DOHH2 (cell line): ENCODE data around the gene FXYD3.
"Not testable (repeated sequence)": the region's sequence is repeated elsewhere in the genome, so short reads cannot be mapped to it uniquely, and the experiment has no call there.

Experiments
- H3F3A ChIP-seq: fragments of 200-600 bp; sonication (generic), shearing (Covaris generic); 2 replicates; pipeline ENCODE4 v1.6.0; 2016; ENCODE audit warnings: antibody characterized with exemption, mild to moderate bottlenecking; ENCODE audit not compliant: control insufficient read depth, insufficient read depth
- H3K27ac ChIP-seq: fragments of 200-600 bp; sonication (generic); 2 replicates; pipeline ENCODE4 v1.5.1; 2014; ENCODE audit warnings: low read depth, mild to moderate bottlenecking, low read length, moderate library complexity
- H3K27me3 ChIP-seq: fragments of 200-600 bp; sonication (generic); 2 replicates; pipeline ENCODE4 v1.6.1; 2014; ENCODE audit warnings: mild to moderate bottlenecking, low read length, mixed read lengths; ENCODE audit not compliant: control insufficient read depth
- H3K36me3 ChIP-seq: fragments of 200-600 bp; sonication (generic); 2 replicates; pipeline ENCODE4 v1.6.1; 2014; ENCODE audit warnings: mild to moderate bottlenecking, low read length, moderate library complexity, mixed read lengths; ENCODE audit not compliant: control insufficient read depth
- H3K4me1 ChIP-seq: fragments of 200-600 bp; sonication (generic); 2 replicates; pipeline ENCODE4 v1.6.1; 2014; ENCODE audit warnings: mild to moderate bottlenecking, low read length, mixed read lengths; ENCODE audit not compliant: control insufficient read depth
- H3K4me2 ChIP-seq: fragments of 200-600 bp; sonication (generic); 2 replicates; pipeline ENCODE4 v1.6.0; 2014; ENCODE audit warnings: mild to moderate bottlenecking, low read length, moderate library complexity
- H3K4me3 ChIP-seq: fragments of 200-600 bp; sonication (generic); 2 replicates; pipeline ENCODE4 v1.5.1; 2014; ENCODE audit warnings: mild to moderate bottlenecking, low read length, mixed read lengths
- H3K79me2 ChIP-seq: fragments of 200-600 bp; sonication (generic); 2 replicates; pipeline ENCODE4 v1.6.1; 2014; ENCODE audit warnings: mild to moderate bottlenecking, low read length, mixed read lengths; ENCODE audit not compliant: control insufficient read depth
- H3K9me2 ChIP-seq: fragments of 200-600 bp; sonication (generic); replicated peaks from 2 replicates; pipeline ENCODE4 v1.6.1; 2014; ENCODE audit warnings: mild to moderate bottlenecking, low read length, mixed read lengths; ENCODE audit not compliant: control insufficient read depth
- H3K9me3 ChIP-seq: fragments of 200-600 bp; sonication (generic); 2 replicates; pipeline ENCODE4 v1.6.1; 2014; ENCODE audit warnings: antibody characterized with exemption, low read length, mixed read lengths; ENCODE audit not compliant: control insufficient read depth, insufficient read depth
- H4K20me1 ChIP-seq: fragments of 200-600 bp; sonication (generic); 2 replicates; pipeline ENCODE4 v1.6.0; 2014; ENCODE audit warnings: low read depth, mild to moderate bottlenecking, antibody characterized with exemption, low read length, moderate library complexity; ENCODE audit not compliant: control insufficient read depth, insufficient read depth
- CTCF ChIP-seq: fragments of 200-600 bp; sonication (generic); IDR thresholded peaks from one replicate; pipeline ENCODE4 v1.5.1; 2014; ENCODE audit warnings: antibody characterized with exemption, mild to moderate bottlenecking, low read depth, low read length; ENCODE audit not compliant: poor library complexity, severe bottlenecking
- EZH2phosphoT487 ChIP-seq: fragments of 200-600 bp; sonication (generic); IDR thresholded peaks from 2 replicates; pipeline ENCODE4 v1.6.1; 2017; ENCODE audit warnings: borderline replicate concordance, mild to moderate bottlenecking, antibody characterized with exemption, low read length, moderate library complexity, mixed read lengths

The FXYD3 gene

GRCh38 chr19:35099897-35100275, 15.7 kb upstream of the FXYD3 start:
- Histone ChIP-seq H3K9me2 (no peaks in the 10 kb centered on the region), H3K27ac (no peak overlapping the region), H3K79me2 (no peaks in the 10 kb centered on the region), H3K9me3 (no peaks in the 10 kb centered on the region; the same call in 1 of the 2 replicates), H3F3A (no peaks in the 10 kb centered on the region), H3K4me3 (no peak overlapping the region), H3K4me2 (no peak overlapping the region), H3K27me3 (no peaks in the 10 kb centered on the region), H3K36me3 (no peaks in the 10 kb centered on the region), H4K20me1 (no peaks in the 10 kb centered on the region), H3K4me1 (no peaks in the 10 kb centered on the region)
- TF ChIP-seq EZH2phosphoT487 (no peak), CTCF (no peak)

- Histone ChIP-seq H4K20me1 (no peaks in the 10 kb centered on the region), H3K9me3 (peaks cover 3% of the 10 kb centered on the region; the same call in 1 of the 2 replicates), H3K4me3 (no peak overlapping the region), H3F3A (peaks cover 3% of the 10 kb centered on the region), H3K27me3 (no peaks in the 10 kb centered on the region), H3K36me3 (no peaks in the 10 kb centered on the region), H3K27ac (no peak overlapping the region), H3K79me2 (no peaks in the 10 kb centered on the region), H3K4me2 (no peak overlapping the region), H3K9me2 (no peaks in the 10 kb centered on the region), H3K4me1 (no peaks in the 10 kb centered on the region)
- no peak for TF ChIP-seq EZH2phosphoT487
- no peak for TF ChIP-seq CTCF
Observed at GRCh38 chr19:35100588-35101533, 14.8 kb upstream of the FXYD3 start.

- not testable (repeated sequence) for H3K27ac ChIP-seq, H3K9me2 ChIP-seq, H4K20me1 ChIP-seq, H3K36me3 ChIP-seq, H3K27me3 ChIP-seq, H3K9me3 ChIP-seq, H3K4me1 ChIP-seq, H3K79me2 ChIP-seq, H3F3A ChIP-seq, H3K4me2 ChIP-seq, H3K4me3 ChIP-seq
Observed at GRCh38 chr19:35101949-35102348, 13.7 kb upstream of the FXYD3 start.

- not testable (repeated sequence) for H4K20me1 ChIP-seq, H3K4me2 ChIP-seq, H3K4me1 ChIP-seq, H3F3A ChIP-seq, H3K9me2 ChIP-seq, H3K4me3 ChIP-seq, H3K27ac ChIP-seq, H3K36me3 ChIP-seq, H3K9me3 ChIP-seq, H3K79me2 ChIP-seq, H3K27me3 ChIP-seq
Observed at GRCh38 chr19:35103614-35104013, 12.0 kb upstream of the FXYD3 start.
